Measurements from ENCODE around the gene GABRG3.

- TF ChIP-seq CTCF (IDR thresholded peaks at IDR 0.05; ENCODE audit: extremely low read depth in 1 of 2, insufficient read depth in 1 of 2, low read depth in 1 of 2, low read length in 2 of 2) = no peak
- TF ChIP-seq FOS (IDR thresholded peaks at IDR 0.05; ENCODE audit: borderline replicate concordance, insufficient read depth, low read length) = no peak
- no peak for TF ChIP-seq POLR2A (IDR thresholded peaks at IDR 0.05; ENCODE audit: low read depth, low read length)
These were observed 470.1 kb downstream of the GABRG3 start for GRCh38 chr15:27441120-27441519.

All from endothelial cell of umbilical vein (primary cell).